C4-2B (cell line): ENCODE measurements around the gene NKAP.
"Not testable (repeated sequence)": the region's sequence is repeated elsewhere in the genome, so short reads cannot be mapped to it uniquely, and the experiment has no call there.

Experiments
- CTCF ChIP-seq: fragments of 450-650 bp; conservative IDR thresholded peaks from 2 replicates; pipeline ENCODE4 v1.5.1; 2017; ENCODE audit warnings: mild to moderate bottlenecking
- ZFX ChIP-seq: fragments of 450-650 bp; IDR thresholded peaks from 2 replicates; pipeline ENCODE4 v1.6.1; 2017

DNA sequence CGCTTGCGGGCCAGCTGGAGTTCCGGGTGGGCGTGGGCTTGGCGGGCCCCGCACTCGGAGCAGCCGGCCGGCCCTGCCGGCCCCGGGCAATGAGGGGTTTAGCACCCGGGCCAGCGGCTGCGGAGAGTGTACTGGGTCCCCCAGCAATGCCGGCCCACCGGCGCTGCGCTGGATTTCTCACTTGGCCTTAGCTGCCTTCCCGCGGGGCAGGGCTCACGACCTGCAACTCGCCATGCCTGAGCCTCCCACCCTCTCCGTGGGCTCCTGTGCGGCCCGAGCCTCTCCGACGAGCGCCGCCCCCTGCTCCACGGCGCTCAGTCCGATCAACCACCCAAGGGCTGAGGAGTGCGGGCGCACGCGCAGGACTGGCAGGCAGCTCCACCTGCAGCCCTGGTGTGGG is 52.9 kb downstream of the NKAP start:
- TF ChIP-seq CTCF, ZFX: not testable (repeated sequence)
